ENCODE results near the gene ZBTB44.
"Not testable (repeated sequence)": the region's sequence is repeated elsewhere in the genome, so short reads cannot be mapped to it uniquely, and the experiment has no call there.

Gene ZBTB44

DNA sequence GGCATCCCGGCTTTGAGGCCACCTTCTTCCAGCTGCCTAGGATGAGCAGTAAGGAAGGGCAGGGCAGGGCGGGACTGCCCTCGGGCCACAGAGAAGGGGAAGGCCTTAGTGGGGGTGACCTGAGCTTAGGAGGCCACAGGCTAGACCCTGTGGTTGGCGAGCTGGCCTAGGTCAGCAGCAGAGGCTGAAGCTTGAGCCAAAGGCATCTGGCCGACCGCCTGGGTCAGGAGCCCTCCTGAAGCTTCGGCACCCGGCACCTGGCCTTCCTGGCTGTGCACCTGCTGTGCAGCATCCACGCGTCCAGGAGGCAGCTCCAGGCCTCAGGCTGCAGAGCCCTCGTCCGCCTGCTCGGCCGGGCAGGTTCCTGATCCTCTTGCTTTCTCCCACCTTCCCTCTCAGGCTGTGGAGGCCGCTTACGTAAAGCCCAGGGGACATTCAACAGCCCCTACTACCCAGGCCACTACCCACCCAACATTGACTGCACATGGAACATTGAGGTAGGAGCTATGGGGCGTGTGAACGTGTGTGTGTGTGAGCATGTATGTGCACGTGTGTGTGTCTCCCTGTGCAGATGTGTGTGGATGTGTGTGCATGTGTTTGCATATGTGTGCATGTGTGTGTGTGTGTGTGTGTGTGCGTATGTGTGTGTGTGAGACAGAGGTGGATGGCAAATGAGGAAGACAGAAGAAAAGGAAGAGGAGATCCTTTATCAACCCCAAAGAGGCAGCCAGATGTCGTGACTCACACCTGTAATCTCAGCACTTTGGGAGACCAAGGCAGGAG lies 120.3 kb downstream of the ZBTB44 start:
- no peak for DNase-seq

DNA sequence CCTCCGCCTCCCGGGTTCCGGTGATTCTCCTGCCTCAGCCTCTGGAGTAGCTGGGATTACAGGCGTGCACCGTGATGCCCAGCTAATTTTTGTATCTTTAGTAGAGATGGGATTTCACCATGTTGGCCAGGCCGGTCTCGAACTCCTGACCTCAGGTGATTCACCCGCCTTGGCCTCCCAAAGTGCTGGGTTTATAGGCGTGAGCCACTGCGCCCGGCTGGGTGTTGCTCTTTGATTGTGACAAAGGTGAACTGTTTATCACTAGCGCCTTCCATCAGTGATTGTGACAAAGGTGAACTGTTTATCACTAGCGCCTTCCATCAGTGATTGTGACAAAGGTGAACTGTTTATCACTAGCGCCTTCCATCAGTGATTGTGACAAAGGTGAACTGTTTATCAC lies 121.2 kb downstream of the ZBTB44 start:
- not testable (repeated sequence) for DNase-seq

- DNase-seq = no peak
Observed at GRCh38 chr11:130192845-130193267, 121.9 kb downstream of the ZBTB44 start.

DNA sequence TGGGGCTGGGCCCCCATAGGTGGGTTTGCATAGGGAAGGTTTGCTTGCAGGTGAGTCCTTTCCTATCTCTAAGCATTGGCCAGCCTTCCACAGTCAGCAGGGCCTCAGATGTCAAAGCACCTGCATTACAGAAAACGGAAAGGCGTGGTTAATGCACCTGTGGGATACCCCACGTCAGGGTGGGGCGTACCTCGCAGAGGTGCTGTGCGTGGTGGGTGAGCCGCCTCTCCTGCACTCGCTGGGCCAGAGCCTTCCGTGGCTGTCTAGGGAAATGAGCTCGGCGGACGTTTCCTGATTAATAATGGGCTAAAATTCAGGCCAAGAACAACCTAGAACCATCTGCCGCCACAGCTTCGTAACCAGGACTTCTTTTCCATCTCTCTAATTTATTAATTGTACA lies 122.8 kb downstream of the ZBTB44 start:
- no peak for DNase-seq

- DNase-seq = no peak
Observed at GRCh38 chr11:130190371-130190881, 124.3 kb downstream of the ZBTB44 start.

DNA sequence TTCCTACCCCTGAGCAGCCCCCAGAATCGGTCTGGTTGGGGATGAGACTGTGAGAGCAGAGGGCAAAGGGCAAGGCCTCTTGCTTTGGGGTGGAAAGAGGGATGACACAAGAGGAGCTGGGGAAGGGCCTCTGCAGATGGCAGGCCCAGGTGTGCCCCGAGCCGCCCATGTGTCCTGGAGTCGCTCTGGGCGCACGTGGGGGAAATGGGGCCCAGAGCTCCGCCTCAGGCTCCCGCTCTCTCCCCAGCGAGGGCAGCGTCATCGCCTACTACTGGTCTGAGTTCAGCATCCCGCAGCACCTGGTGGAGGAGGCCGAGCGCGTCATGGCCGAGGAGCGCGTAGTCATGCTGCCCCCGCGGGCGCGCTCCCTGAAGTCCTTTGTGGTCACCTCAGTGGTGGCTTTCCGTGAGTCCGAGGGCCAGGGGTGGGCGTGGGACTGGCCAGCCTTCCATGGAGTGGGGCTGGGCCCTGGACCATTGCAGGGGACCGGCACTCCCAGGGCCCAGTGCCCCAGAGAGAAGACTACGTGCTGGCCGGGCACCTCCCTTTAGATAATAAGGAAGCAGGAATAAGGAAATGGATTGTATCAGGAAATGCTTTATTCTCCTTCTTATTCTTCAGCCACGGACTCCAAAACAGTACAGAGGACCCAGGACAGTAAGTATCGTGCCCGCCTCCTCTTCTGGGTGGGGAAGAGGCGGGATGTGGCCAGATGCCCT lies 125.1 kb downstream of the ZBTB44 start:
- DNase-seq = no peak

DNA sequence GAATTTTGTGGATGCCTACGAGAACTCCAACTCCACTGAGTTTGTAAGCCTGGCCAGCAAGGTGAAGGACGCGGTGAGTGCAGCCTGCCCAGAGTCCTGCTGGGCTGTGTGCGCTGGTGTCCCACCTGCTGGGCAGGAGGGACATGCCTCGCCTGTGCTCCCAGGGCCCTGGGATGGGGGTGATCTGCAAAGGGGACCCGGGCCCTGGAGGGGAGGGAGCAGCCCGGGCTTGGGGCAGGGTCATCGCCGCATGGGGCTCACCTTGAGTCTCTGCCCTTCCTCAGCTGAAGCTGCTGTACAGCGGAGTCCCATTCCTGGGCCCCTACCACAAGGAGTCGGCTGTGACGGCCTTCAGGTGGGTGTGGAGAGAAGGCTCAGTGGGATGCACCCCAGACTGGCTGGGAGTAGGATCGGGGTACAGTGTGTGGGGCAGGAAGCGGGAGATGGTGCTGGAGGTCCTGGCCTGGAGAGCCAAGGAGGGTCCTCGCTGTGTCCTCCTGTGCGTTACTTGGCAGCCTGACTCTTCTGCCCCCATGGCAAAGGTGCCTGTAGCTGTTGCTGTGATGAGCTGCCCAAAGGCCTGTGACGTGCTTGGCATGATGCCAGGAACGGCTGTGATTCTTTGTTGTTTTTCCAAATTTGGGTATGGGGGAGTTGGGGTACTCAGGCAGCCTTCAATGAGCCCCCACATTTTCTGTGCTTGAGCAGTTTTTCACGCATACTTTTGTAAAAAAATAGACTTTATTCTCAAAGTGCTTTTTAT lies 126.0 kb downstream of the ZBTB44 start:
- DNase-seq = no peak

GRCh38 chr11:130188047-130188446 lies 126.7 kb downstream of the ZBTB44 start:
- DNase-seq = no peak

GRCh38 chr11:130187096-130187495 lies 127.6 kb downstream of the ZBTB44 start:
- no peak for DNase-seq

DNA sequence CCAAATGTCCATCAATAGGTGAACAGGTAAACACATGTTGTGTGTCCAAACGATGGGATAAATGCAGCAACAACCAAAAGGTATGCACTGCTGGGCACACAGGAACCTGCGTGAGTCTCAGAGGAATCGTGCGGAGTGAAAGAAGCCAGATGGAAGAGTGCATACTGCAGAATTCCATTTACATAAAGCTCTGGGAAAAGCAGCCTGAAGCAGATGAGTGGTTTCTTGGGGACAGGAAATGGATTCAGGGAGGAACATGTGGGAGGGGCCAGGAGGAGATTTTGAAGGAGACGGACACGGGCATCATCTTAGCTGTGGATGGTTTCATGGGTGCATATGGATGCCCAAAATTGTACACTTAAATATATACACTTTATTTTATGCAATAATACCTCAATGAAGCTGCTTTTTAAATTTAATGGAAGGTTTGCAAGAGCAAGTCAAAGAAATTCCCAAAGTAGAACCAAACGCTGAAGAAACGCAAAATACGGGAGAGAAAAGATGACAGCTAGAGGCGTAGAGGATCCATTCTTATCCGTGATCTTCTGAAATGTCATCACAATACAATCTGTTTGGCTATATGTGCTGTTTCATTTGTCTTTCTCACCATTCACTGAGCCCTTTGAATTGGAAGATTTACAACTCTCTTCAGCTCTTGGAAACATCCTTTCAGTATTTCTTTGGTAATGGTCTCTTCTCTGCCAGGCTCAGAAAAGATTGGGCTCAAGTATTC lies 130.7 kb downstream of the ZBTB44 start:
- DNase-seq = no peak

GRCh38 chr11:130181295-130182272 lies 133.1 kb downstream of the ZBTB44 start:
- no peak for DNase-seq

GRCh38 chr11:130180896-130181294 lies 133.8 kb downstream of the ZBTB44 start:
- DNase-seq = no peak

GRCh38 chr11:130180491-130180890 lies 134.2 kb downstream of the ZBTB44 start:
- DNase-seq = no peak

DNA sequence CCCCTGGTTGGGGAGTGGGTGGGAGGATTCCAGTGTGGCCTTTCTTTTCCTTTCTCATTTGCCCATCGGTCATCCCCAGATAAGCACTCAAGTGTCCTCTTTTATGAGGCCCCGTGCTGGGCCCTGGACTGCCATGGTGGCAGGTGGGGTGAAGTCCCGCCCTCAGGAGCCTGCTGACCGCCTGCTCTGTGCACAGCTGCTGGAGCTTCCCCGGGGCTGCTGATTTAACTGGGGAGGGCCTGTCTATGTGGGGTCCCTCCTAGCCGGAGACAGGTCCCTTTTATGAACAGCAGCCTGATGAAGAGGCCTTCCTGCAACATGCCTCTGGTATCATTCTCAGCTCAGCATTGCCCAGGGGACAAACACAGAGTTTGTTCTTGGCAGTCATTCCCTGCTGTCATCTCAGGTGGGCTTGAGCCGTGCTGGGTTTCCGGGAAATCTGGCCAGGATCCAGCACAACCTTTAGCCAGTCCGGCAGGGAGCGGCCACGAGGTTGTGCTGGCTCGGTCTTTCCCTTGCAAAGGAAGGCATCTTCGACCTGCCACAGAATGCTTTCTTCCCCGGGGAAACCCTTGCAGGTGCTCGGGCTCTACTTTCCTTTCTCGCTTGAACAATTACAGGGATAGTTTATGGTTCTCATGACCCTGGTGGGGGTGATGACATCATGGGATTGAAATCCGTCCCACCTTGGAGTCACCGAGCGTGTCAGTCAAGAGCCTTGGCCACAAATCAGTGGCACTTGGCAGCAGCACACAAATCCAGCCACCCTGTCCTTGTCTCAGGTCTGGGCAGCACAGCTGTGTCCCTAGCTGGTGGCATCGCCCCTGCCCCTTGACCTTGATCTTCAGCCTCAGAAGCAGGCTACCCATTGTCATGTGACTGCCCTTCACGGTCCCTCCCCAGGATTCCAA lies 135.1 kb downstream of the ZBTB44 start:
- DNase-seq = no peak

DNA sequence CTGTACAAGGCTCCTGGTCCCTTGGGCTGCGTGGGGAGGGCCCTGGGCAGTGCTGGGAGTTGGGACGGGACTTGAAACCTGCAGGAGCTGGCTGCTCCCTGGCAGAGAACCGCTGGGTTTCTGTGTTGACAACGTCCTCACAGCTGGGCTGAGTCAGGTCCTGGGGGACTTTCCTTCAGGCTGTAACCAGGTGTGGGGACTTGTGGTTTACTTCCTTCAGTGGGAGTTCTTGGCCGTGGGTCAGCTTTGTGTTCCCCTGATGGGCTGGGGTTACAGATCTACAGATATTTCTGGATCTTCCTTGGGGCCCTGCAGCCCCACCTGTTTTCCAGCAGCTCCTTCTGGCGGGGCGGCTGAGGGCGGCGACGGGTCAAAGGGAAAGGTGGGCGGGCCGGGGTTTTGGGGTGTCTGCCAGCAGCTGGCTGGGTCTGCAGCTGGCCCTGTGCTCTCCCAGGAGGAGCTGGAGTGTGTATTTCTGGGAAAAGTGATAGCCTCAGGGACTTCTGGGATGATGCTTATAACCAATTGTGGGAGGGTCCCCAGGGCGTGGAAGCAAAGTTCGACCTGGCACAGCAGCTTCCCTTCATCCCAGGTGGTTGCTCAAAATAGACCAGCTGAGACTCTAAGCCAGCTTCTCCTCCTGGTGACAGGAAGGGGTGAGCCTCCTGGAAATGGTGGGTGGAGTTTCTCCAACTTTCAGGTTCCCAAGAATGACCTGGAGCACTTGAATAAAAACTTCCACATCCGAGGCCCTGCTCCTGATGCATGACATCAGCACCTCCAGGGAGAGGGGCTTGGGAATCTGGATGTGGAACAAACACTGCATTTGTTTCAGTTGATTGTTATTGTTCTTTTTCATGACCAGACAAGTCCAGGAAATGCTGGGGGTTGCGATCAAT lies 136.0 kb downstream of the ZBTB44 start:
- DNase-seq = no peak

DNA sequence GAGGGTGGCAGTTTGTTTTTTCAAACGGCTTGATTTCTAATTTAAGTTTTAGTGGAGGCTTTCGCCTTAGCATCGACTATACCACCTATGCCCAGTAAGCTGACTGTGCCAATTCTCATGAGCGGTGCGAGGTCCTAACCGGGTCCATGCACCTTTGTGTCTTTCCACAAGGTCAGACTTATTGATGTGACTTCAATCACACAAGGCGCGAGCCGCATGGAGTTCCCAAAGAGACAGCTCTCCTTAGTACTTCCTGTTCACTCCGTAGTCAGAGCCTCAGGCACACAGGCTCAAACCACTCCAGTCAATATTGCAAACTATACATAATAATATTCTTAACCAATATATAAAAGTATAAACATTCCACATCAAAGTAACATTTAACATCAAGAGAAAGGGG lies 136.9 kb downstream of the ZBTB44 start:
- DNase-seq = no peak
